Breast epithelium (tissue), 4 donors: ENCODE results near the gene ADARB2. TPM values are rescaled to one million over a fixed set of nuclear protein-coding genes. Genes with fewer than 3 reads are reported as not detected.
"Not testable (repeated sequence)": the region's sequence is repeated elsewhere in the genome, so short reads cannot be mapped to it uniquely, and the experiment has no call there.

Experiments
- DNase-seq, 2 donors: peaks; one replicate each; pipeline ENCODE4 v3.0.0-alpha.2; 2019; ENCODE audit warnings: low spot score in 2 of 2
- H3K27ac ChIP-seq, 2 donors: fragments of 200-600 bp; sonication (generic) in 1 of 2; one replicate each; pipeline ENCODE4 v1.5.1; 2016 to 2019; ENCODE audit warnings: mild to moderate bottlenecking in 1 of 2
- H3K27me3 ChIP-seq, 2 donors: fragments of 200-600 bp; sonication (generic) in 1 of 2; one replicate each; pipeline versions ENCODE4 v1.5.1 to v1.6.0; 2017 to 2019; ENCODE audit warnings: control low read depth in 1 of 2, mild to moderate bottlenecking in 1 of 2
- H3K36me3 ChIP-seq: fragments of 200-600 bp; one replicate; pipeline ENCODE4 v1.5.1; 2019
- H3K4me1 ChIP-seq, 2 donors: fragments of 200-600 bp; sonication (generic); one replicate each; pipeline ENCODE4 v1.5.1; 2016 to 2019; ENCODE audit warnings: control low read depth in 1 of 2
- H3K4me3 ChIP-seq, 3 donors: fragments of 200-600 bp; sonication (generic); 1 replicate in 2 of 3; 2 replicates in 1 of 3; pipeline ENCODE4 v1.5.1; 2016 to 2019; ENCODE audit warnings: mild to moderate bottlenecking in 3 of 3, moderate library complexity in 2 of 3
- H3K9me3 ChIP-seq, 2 donors: fragments of 200-600 bp; sonication (generic) in 1 of 2; one replicate each; pipeline ENCODE4 v1.5.1; 2016 to 2019; ENCODE audit warnings: control low read depth in 1 of 2
- POLR2A ChIP-seq: fragments of 450-650 bp; IDR thresholded peaks from one replicate; pipeline ENCODE4 v1.6.1; 2016; ENCODE audit warnings: antibody characterized with exemption, mild to moderate bottlenecking, moderate library complexity
- POLR2AphosphoS5 ChIP-seq, 3 donors: sonication (generic); formaldehyde crosslinking; IDR thresholded peaks; one replicate each; pipeline ENCODE4 v1.6.1; 2017; ENCODE audit warnings: antibody characterized with exemption in 3 of 3
- intact Hi-C: fragments of 100-400 bp; cut with DNase I; formaldehyde crosslinking; loops from one replicate; pipeline ENCODE4 v1.15.1; 2023; ENCODE audit warnings: low total_unique reads
- total RNA-seq, 3 donors: library from RNA; depleted of rRNA; stranded (reverse); fragments of >200 nt; gene quantifications; one replicate each; pipeline ENCODE4 v1.1.0, GENCODE V29; 2016
- TF ChIP-seq, protein P1 (sequence below), 3 donors: fragments of 450-650 bp; IDR thresholded peaks; one replicate each; pipeline ENCODE4 v1.5.1; 2016 to 2017; ENCODE audit warnings: antibody characterized with exemption in 3 of 3, mild to moderate bottlenecking in 3 of 3, moderate library complexity in 3 of 3

The ADARB2 gene
- total RNA-seq, 3 donors from 2014 or later = 0.32 to 3.9 (median 2.0) TPM

- TF ChIP-seq, protein P1, sequence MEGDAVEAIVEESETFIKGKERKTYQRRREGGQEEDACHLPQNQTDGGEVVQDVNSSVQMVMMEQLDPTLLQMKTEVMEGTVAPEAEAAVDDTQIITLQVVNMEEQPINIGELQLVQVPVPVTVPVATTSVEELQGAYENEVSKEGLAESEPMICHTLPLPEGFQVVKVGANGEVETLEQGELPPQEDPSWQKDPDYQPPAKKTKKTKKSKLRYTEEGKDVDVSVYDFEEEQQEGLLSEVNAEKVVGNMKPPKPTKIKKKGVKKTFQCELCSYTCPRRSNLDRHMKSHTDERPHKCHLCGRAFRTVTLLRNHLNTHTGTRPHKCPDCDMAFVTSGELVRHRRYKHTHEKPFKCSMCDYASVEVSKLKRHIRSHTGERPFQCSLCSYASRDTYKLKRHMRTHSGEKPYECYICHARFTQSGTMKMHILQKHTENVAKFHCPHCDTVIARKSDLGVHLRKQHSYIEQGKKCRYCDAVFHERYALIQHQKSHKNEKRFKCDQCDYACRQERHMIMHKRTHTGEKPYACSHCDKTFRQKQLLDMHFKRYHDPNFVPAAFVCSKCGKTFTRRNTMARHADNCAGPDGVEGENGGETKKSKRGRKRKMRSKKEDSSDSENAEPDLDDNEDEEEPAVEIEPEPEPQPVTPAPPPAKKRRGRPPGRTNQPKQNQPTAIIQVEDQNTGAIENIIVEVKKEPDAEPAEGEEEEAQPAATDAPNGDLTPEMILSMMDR (IDR thresholded peaks at IDR 0.05) = no peak
- TF ChIP-seq POLR2A = no peak
- TF ChIP-seq POLR2AphosphoS5 (IDR thresholded peaks at IDR 0.05) = no peak
- no peaks in the 10 kb centered on the region for H3K9me3 ChIP-seq
- H3K36me3 ChIP-seq = no peaks in the 10 kb centered on the region
- no peaks in the 10 kb centered on the region for H3K4me1 ChIP-seq
- intact Hi-C loops = no loop called here
- H3K27ac ChIP-seq = no peak overlapping the region
- DNase-seq = no peak
- H3K4me3 ChIP-seq = no peak overlapping the region
- peaks cover 0 to 18% of the 10 kb centered on the region in 2 donors for H3K27me3 ChIP-seq
Measured at GRCh38 chr10:1249142-1249920, 488.0 kb downstream of the ADARB2 start.

DNA sequence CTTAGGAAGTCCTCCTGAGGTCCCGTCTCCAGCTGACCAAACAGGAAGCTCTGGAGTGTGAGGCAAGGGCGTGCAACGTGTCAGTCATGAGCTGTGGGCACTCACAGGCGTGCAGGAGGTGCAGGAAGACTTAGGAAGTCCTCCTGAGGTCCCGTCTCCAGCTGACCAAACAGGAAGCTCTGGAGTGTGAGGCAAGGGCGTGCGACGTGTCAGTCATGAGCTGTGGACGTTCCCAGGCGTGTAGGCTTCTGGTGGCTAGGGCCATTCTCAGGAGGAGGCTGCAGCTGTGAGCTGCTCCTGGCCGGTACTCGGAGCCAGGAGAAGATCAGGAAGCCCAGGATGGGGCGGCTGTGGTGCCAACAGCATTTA, 489.1 kb downstream of the ADARB2 start:
- DNase-seq, H3K4me1 ChIP-seq, H3K36me3 ChIP-seq, H3K27ac ChIP-seq, intact Hi-C loops, H3K4me3 ChIP-seq, H3K9me3 ChIP-seq: not testable (repeated sequence)
- H3K27me3 ChIP-seq = peaks cover 0 to 18% of the 10 kb centered on the region in 2 donors

- Histone ChIP-seq H3K27me3 (peaks cover 0 to 18% of the 10 kb centered on the region in 2 donors), H3K36me3 (no peaks in the 10 kb centered on the region), H3K9me3 (no peaks in the 10 kb centered on the region), H3K27ac (no peak overlapping the region), H3K4me1 (no peaks in the 10 kb centered on the region), H3K4me3 (no peak overlapping the region)
- TF ChIP-seq POLR2AphosphoS5 (IDR thresholded peaks at IDR 0.05) (no peak), POLR2A (no peak)
- TF ChIP-seq, protein P1 (IDR thresholded peaks at IDR 0.05) = no peak
- no peak for DNase-seq
- intact Hi-C loops = no loop called here
Measured at GRCh38 chr10:1247598-1248261, 489.6 kb downstream of the ADARB2 start.

- no peaks in the 10 kb centered on the region for H3K9me3 ChIP-seq
- intact Hi-C loops = no loop called here
- H3K4me3 ChIP-seq = no peak overlapping the region
- no peaks in the 10 kb centered on the region for H3K4me1 ChIP-seq
- no peak for DNase-seq
- H3K27me3 ChIP-seq = peaks cover 0 to 32% of the 10 kb centered on the region in 2 donors
- H3K27ac ChIP-seq = no peak overlapping the region
- TF ChIP-seq, protein P1 (IDR thresholded peaks at IDR 0.05) = no peak
- TF ChIP-seq POLR2AphosphoS5 (IDR thresholded peaks at IDR 0.05) (no peak), POLR2A (no peak)
- H3K36me3 ChIP-seq = no peaks in the 10 kb centered on the region
Measured at GRCh38 chr10:1244493-1244892, 492.8 kb downstream of the ADARB2 start.

- intact Hi-C loops = no loop called here
- Histone ChIP-seq H3K9me3 (no peaks in the 10 kb centered on the region), H3K4me1 (no peaks in the 10 kb centered on the region), H3K36me3 (no peaks in the 10 kb centered on the region), H3K4me3 (no peak overlapping the region), H3K27me3 (peaks cover 0 to 29% of the 10 kb centered on the region in 2 donors), H3K27ac (no peak overlapping the region)
- DNase-seq = no peak
- TF ChIP-seq, protein P1 (IDR thresholded peaks at IDR 0.05) = no peak
- TF ChIP-seq POLR2AphosphoS5 (IDR thresholded peaks at IDR 0.05) (no peak), POLR2A (no peak)
Measured at GRCh38 chr10:1243486-1244234, 493.7 kb downstream of the ADARB2 start.
